ENCODE results near the gene NELFCD. TPM values are rescaled to one million over a fixed set of nuclear protein-coding genes. Genes with fewer than 3 reads are reported as not detected.
"Not testable (repeated sequence)": the region's sequence is repeated elsewhere in the genome, so short reads cannot be mapped to it uniquely, and the experiment has no call there.

The NELFCD gene
- total and polyA plus RNA-seq, 4 experiments from 2014 or later, result 72.6 to 93.3 (median 82.8) TPM

DNA sequence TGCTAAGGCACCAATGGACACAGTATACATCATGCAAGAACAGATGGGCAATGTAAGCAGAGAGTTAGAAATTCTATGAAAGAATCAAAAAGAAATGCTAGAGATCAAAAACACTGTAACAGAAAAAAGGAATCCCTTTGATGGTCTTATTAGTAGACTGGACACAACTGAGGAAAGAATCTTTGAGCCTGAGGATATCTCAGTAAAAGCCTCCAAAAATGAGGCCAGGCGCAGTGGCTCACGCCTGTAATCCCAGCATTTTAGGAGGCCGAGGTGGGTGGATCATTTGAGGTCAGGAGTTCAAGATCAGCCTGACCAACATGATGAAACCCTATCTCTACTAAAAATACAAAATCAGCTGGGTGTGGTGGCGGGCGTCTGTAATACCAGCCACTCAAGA, 17.1 kb upstream of the NELFCD start:
- intact Hi-C loops (cut with micrococcal nuclease); H3K27me3 ChIP-seq (ENCODE audit: insufficient read depth, low read length); CTCF ChIA-PET (ENCODE audit: partially characterized antibody); POLR2A ChIA-PET (ENCODE audit: partially characterized antibody); H3K4me3 ChIP-seq (ENCODE audit: low read length in 2 of 2); H3K9me3 ChIP-seq (ENCODE audit: control insufficient read depth in 1 of 2, low read length in 2 of 2); H3K9me3 Mint-ChIP-seq; H3K27ac ChIP-seq (ENCODE audit: low read depth, low read length); H3K4me1 Mint-ChIP-seq; H3K27ac Mint-ChIP-seq; H3K4me3 Mint-ChIP-seq; H3K4me1 ChIP-seq (ENCODE audit: insufficient read depth, low read length); H3K36me3 Mint-ChIP-seq; H3K36me3 ChIP-seq (ENCODE audit: insufficient read depth, low read length); DNase-seq: not testable (repeated sequence)
- H3K27me3 Mint-ChIP-seq, result peaks cover 15 to 18% of the 10 kb centered on the region in 2 donors

DNA sequence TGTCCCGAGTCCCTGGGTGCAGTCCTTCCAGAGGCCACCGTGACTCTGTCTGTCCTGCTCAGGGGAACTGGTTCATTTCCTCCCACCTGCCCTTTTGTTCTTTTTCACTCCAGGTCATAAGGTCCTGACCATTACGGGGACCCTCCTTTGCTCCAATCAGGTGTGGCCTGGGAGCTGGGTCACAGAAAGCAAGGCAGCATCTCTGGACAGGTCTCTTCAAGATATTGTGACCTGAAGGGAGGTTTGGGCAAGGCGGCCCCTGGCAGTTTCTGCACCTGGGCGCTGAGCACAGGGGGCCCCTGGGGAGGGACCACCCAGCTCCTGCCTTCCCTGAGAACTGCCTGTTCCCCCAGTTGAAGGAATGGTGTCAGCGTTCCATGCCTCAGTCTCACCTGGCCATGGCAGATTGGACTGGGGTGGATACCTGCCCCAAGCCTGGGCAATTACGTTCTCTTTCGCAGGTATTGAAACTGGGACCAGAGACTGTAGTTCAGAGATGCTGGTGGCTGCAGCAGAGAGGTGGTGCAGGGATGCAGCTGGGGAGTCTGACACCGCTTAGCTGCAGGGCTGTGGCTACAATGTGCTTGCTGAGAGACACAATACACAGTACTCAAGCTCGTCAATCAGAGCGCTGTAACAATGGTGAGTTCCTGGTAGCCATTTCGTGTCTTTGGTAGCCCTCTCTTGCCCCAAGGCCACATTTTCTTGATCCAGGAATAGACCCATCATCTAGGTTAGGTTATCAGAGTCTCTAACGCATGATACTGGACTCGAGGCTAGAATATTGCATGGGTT, 15.6 kb upstream of the NELFCD start:
- Mint-ChIP-seq H3K9me3 (peaks cover 0 to 7% (median 2%) of the 10 kb centered on the region in 8 donors), H3K36me3 (no peaks in the 10 kb centered on the region), H3K27me3 (peaks cover 14% of the 10 kb centered on the region in 2 donors), H3K4me1 (no peaks in the 10 kb centered on the region), H3K4me3 (no peak overlapping the region), H3K27ac (no peak overlapping the region)
- Histone ChIP-seq H3K4me3 (ENCODE audit: low read length in 2 of 2) (no peak overlapping the region), H3K9me3 (ENCODE audit: control insufficient read depth in 1 of 2, low read length in 2 of 2) (no peaks in the 10 kb centered on the region), H3K27ac (ENCODE audit: low read depth, low read length) (no peak overlapping the region), H3K4me1 (ENCODE audit: insufficient read depth, low read length) (no peaks in the 10 kb centered on the region), H3K36me3 (ENCODE audit: insufficient read depth, low read length) (no peaks in the 10 kb centered on the region), H3K27me3 (ENCODE audit: insufficient read depth, low read length) (no peaks in the 10 kb centered on the region)
- intact Hi-C loops (cut with micrococcal nuclease), result no loop called here
- DNase-seq, result no peak
- ChIA-PET POLR2A (ENCODE audit: partially characterized antibody) (no interaction called here), CTCF (ENCODE audit: partially characterized antibody) (no interaction called here)

DNA sequence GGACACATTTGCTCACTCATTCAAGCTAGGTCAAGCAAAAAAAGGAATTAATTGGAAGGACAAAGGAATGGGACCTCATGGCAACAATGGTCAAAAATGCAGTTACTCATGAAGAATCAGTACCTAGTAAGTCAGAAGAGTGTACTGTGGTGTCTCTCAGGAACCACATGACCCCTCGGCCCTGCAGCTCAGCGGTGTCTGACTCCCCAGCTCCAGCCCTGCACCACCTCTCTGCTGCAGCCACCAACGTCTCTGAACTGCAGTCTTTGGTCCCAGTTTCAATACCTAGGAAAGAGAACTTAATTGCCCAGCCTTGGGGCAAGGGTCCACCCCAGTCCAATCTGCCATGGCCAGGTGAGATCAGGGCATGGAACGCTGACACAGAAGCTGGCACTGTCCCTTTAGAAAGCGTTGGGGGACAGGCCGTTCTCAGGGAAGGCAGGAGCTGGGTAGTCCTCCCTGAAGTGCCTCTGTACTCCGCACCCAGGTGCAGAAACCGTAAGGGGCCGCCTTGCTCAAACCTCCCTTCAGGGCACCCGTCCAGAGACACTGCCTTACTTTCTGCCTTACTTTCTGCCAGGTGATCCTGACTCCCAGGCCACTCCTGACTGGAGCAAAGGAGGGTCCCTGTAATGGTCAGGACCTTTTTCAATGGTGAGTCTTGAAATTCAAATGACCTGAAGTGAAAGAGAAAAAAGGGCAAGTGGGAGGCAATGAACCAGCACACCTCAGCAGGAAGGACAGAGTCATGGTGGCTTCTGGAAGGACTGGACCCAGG, 13.2 kb upstream of the NELFCD start:
- no peak overlapping the region for H3K27ac Mint-ChIP-seq
- Histone ChIP-seq H3K27ac (ENCODE audit: low read depth, low read length) (no peak overlapping the region), H3K4me1 (ENCODE audit: insufficient read depth, low read length) (no peaks in the 10 kb centered on the region), H3K4me3 (ENCODE audit: low read length in 2 of 2) (no peak overlapping the region), H3K27me3 (ENCODE audit: insufficient read depth, low read length) (no peaks in the 10 kb centered on the region), H3K36me3 (ENCODE audit: insufficient read depth, low read length) (no peaks in the 10 kb centered on the region), H3K9me3 (ENCODE audit: control insufficient read depth in 1 of 2, low read length in 2 of 2) (no peaks in the 10 kb centered on the region)
- H3K4me3 Mint-ChIP-seq, result no peak overlapping the region
- H3K36me3 Mint-ChIP-seq, result no peaks in the 10 kb centered on the region
- intact Hi-C loops (cut with micrococcal nuclease), result no loop called here
- no peak for DNase-seq
- ChIA-PET CTCF (ENCODE audit: partially characterized antibody) (interaction anchor here (1.1 kb wide), 1 partner anchor 239 kb away, joined by 3 read pairs; no protein-coding TSS in a partner anchor), POLR2A (ENCODE audit: partially characterized antibody) (no interaction called here)
- H3K4me1 Mint-ChIP-seq, result no peaks in the 10 kb centered on the region
- peaks cover 6 to 10% of the 10 kb centered on the region in 2 donors for H3K27me3 Mint-ChIP-seq
- peaks cover 0 to 8% (median 2%) of the 10 kb centered on the region in 8 donors for H3K9me3 Mint-ChIP-seq

DNA sequence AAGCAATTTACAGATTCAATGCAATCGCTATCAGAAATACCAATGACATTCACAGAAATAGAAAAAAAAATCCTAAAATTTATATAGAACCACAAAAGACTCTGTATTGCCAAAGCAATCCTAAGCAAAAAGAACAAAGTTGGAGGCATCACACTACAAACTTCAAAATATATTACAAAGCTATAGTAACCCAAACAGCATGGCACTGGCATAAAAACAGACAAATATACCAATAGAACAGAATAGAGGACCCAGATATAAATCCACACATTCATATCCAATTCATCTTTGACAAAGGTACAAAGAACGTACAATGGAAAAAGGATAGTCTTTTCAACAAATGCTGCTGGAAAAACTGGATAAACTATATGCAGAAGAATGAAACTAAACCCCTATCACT, 11.6 kb upstream of the NELFCD start:
- no peak for DNase-seq
- Histone ChIP-seq H3K4me1 (ENCODE audit: insufficient read depth, low read length) (no peaks in the 10 kb centered on the region), H3K27me3 (ENCODE audit: insufficient read depth, low read length) (no peaks in the 10 kb centered on the region), H3K9me3 (ENCODE audit: control insufficient read depth in 1 of 2, low read length in 2 of 2) (no peaks in the 10 kb centered on the region), H3K27ac (ENCODE audit: low read depth, low read length) (no peak overlapping the region), H3K4me3 (ENCODE audit: low read length in 2 of 2) (no peak overlapping the region), H3K36me3 (ENCODE audit: insufficient read depth, low read length) (no peaks in the 10 kb centered on the region)
- Mint-ChIP-seq H3K4me3 (no peak overlapping the region), H3K9me3 (peaks cover 0 to 6% (median 0%) of the 10 kb centered on the region in 8 donors), H3K27me3 (peaks cover 6 to 7% of the 10 kb centered on the region in 2 donors), H3K4me1 (no peaks in the 10 kb centered on the region), H3K27ac (no peak overlapping the region), H3K36me3 (peaks cover 0 to 3% of the 10 kb centered on the region in 2 donors)
- ChIA-PET POLR2A (ENCODE audit: partially characterized antibody) (no interaction called here), CTCF (ENCODE audit: partially characterized antibody) (interaction anchor here (0.9 kb wide), 1 partner anchor 9 kb away, joined by 3 read pairs; no protein-coding TSS in a partner anchor)
- intact Hi-C loops (cut with micrococcal nuclease), result no loop called here

DNA sequence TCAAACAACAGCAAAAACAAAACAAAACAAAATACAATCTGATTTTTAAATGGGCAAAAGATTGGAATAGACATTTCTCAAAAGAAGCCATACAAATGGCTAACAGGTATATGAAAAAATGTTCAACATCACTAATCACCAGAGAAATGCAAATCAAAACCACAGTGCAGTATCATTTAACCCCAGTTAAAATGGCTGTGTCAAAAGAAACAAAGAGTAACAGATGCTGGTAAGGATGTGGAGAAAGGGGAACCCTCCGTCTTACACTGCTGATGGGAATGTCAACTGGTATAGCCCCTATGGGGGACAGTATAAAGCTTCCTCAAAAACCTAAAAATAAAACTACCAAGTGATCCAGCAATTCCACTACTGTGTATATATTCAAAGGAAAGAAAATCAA, 10.9 kb upstream of the NELFCD start:
- Mint-ChIP-seq H3K4me3 (no peak overlapping the region), H3K27ac (no peak overlapping the region), H3K27me3 (peaks cover 5 to 6% of the 10 kb centered on the region in 2 donors), H3K36me3 (peaks cover 0 to 3% of the 10 kb centered on the region in 2 donors), H3K4me1 (no peaks in the 10 kb centered on the region), H3K9me3 (peaks cover 0 to 10% (median 2%) of the 10 kb centered on the region in 8 donors)
- ChIA-PET CTCF (ENCODE audit: partially characterized antibody) (interaction anchor here (0.9 kb wide), 1 partner anchor 9 kb away, joined by 3 read pairs; no protein-coding TSS in a partner anchor), POLR2A (ENCODE audit: partially characterized antibody) (no interaction called here)
- no peak for DNase-seq
- no peaks in the 10 kb centered on the region for H3K27me3 ChIP-seq (ENCODE audit: insufficient read depth, low read length)
- no peak overlapping the region for H3K4me3 ChIP-seq (ENCODE audit: low read length in 2 of 2)
- no peaks in the 10 kb centered on the region for H3K9me3 ChIP-seq (ENCODE audit: control insufficient read depth in 1 of 2, low read length in 2 of 2)
- intact Hi-C loops (cut with micrococcal nuclease), result no loop called here
- no peak overlapping the region for H3K27ac ChIP-seq (ENCODE audit: low read depth, low read length)
- no peaks in the 10 kb centered on the region for H3K36me3 ChIP-seq (ENCODE audit: insufficient read depth, low read length)
- H3K4me1 ChIP-seq (ENCODE audit: insufficient read depth, low read length), result no peaks in the 10 kb centered on the region

DNA sequence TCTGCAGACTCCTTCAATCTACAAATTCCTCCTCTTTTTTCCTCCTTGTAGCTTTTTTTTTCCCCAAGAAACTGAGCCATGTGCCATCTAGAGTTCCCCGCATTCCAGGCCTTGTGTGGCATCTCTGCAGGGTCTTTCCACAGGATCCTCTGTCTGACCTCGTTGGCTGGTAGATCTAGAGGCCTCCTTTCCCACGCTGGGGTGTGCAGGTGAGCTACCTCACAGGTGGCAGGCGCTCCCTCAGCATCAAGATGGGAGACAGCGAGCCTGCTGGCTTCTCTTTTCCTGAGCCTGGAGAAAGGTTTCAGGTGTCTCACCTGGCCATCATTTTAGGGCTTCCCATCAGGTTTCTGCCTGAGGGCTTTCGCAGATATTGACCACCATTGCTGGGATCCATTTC, 9.6 kb upstream of the NELFCD start:
- Histone ChIP-seq H3K9me3 (ENCODE audit: control insufficient read depth in 1 of 2, low read length in 2 of 2) (peaks cover 0 to 5% of the 10 kb centered on the region in 2 donors), H3K27me3 (ENCODE audit: insufficient read depth, low read length) (no peaks in the 10 kb centered on the region), H3K4me1 (ENCODE audit: insufficient read depth, low read length) (no peaks in the 10 kb centered on the region), H3K27ac (ENCODE audit: low read depth, low read length) (no peak overlapping the region), H3K36me3 (ENCODE audit: insufficient read depth, low read length) (no peaks in the 10 kb centered on the region), H3K4me3 (ENCODE audit: low read length in 2 of 2) (no peak overlapping the region)
- intact Hi-C loops (cut with micrococcal nuclease), result no loop called here
- H3K27ac Mint-ChIP-seq, result no peak overlapping the region
- H3K4me3 Mint-ChIP-seq, result no peak overlapping the region
- CTCF ChIA-PET (ENCODE audit: partially characterized antibody), result interaction anchor here (0.6 to 1.1 kb wide), 2 partner anchors 51 to 79 kb away, joined by 3 read pairs; no protein-coding TSS in a partner anchor
- POLR2A ChIA-PET (ENCODE audit: partially characterized antibody), result interaction anchor here (1.5 kb wide), 1 partner anchor 10 kb away, joined by 3 read pairs; no protein-coding TSS in a partner anchor
- peaks cover 0 to 3% of the 10 kb centered on the region in 2 donors for H3K36me3 Mint-ChIP-seq
- H3K4me1 Mint-ChIP-seq, result no peaks in the 10 kb centered on the region
- no peak for DNase-seq
- peaks cover 0 to 16% (median 13%) of the 10 kb centered on the region in 8 donors for H3K9me3 Mint-ChIP-seq
- H3K27me3 Mint-ChIP-seq, result peaks cover 3 to 6% of the 10 kb centered on the region in 2 donors

DNA sequence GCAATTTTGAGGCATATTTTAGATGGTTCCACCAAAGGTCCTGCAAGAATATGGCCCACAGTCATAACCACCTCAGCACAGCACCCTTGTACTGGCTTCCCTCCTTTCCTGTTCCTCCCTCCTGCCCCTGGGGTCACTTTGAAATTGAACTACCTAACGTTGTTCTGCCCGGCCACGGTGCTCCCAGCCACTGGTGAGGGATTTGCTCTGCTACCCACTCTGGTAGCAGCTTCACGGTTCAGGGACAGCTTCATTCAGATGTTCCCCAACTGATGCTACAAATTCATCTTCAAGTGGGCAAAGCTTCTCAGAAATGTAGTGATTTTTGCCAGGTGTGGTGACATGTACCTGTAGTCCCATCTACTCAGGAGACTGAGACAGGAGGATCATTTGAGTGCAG, 7.9 kb upstream of the NELFCD start:
- H3K9me3 Mint-ChIP-seq, result peaks cover 0 to 24% (median 18%) of the 10 kb centered on the region in 8 donors
- DNase-seq, result no peak
- H3K36me3 ChIP-seq (ENCODE audit: insufficient read depth, low read length), result no peaks in the 10 kb centered on the region
- H3K9me3 ChIP-seq (ENCODE audit: control insufficient read depth in 1 of 2, low read length in 2 of 2), result peaks cover 0 to 5% of the 10 kb centered on the region in 2 donors
- H3K4me1 ChIP-seq (ENCODE audit: insufficient read depth, low read length), result no peaks in the 10 kb centered on the region
- H3K27me3 ChIP-seq (ENCODE audit: insufficient read depth, low read length), result no peaks in the 10 kb centered on the region
- H3K27ac Mint-ChIP-seq, result no peak overlapping the region
- POLR2A ChIA-PET (ENCODE audit: partially characterized antibody), result interaction anchor here (0.5 kb wide), 1 partner anchor 202 kb away, joined by 3 read pairs; no protein-coding TSS in a partner anchor
- H3K4me3 Mint-ChIP-seq, result no peak overlapping the region
- peaks cover 3 to 6% of the 10 kb centered on the region in 2 donors for H3K27me3 Mint-ChIP-seq
- intact Hi-C loops (cut with micrococcal nuclease), result no loop called here
- H3K36me3 Mint-ChIP-seq, result peaks cover 0 to 3% of the 10 kb centered on the region in 2 donors
- CTCF ChIA-PET (ENCODE audit: partially characterized antibody), result no interaction called here
- H3K27ac ChIP-seq (ENCODE audit: low read depth, low read length), result no peak overlapping the region
- no peaks in the 10 kb centered on the region for H3K4me1 Mint-ChIP-seq
- H3K4me3 ChIP-seq (ENCODE audit: low read length in 2 of 2), result no peak overlapping the region

Data from CD4-positive, alpha-beta memory T cell (primary cell).